DND-41 (cell line): ENCODE data around the gene WNT10A.

Source experiments
- ATAC-seq: fragments of 200-7000 bp; cut with Tn5 transposase; 3 replicates; pipeline ENCODE4 v1.9.1; 2021; ENCODE audit warnings: low read depth; ENCODE audit not compliant: insufficient read depth
- DNase-seq: peaks from one replicate; pipeline ENCODE4 v3.0.0-alpha.2; 2020
- H2AFZ ChIP-seq: 2 replicates; pipeline ENCODE4 v1.6.0; 2012; ENCODE audit warnings: low read depth, low read length
- H3K27ac ChIP-seq: 2 replicates; pipeline ENCODE4 v1.5.1; 2012; ENCODE audit warnings: low read length, inconsistent platforms
- H3K27me3 ChIP-seq: fragments of 200-600 bp; sonication (generic); 2 replicates; pipeline ENCODE4 v1.6.0; 2012; ENCODE audit warnings: low read length, mild to moderate bottlenecking, inconsistent platforms; ENCODE audit not compliant: insufficient read depth, poor library complexity
- H3K36me3 ChIP-seq: 2 replicates; pipeline ENCODE4 v1.5.1; 2012; ENCODE audit warnings: low read length, inconsistent platforms; ENCODE audit not compliant: insufficient read depth
- H3K4me1 ChIP-seq: 2 replicates; pipeline ENCODE4 v1.5.1; 2012; ENCODE audit warnings: mild to moderate bottlenecking, low read length; ENCODE audit not compliant: insufficient read depth
- H3K4me2 ChIP-seq: 2 replicates; pipeline ENCODE4 v1.6.0; 2012; ENCODE audit warnings: mild to moderate bottlenecking, moderate library complexity, low read length, inconsistent platforms; ENCODE audit not compliant: insufficient read depth
- H3K4me3 ChIP-seq, 2 experiments: fragments of 200-600 bp in 1 of 2; shearing (Covaris generic) in 1 of 2; 2 replicates each; pipeline ENCODE4 v1.5.1; 2012 to 2016; ENCODE audit warnings: inconsistent platforms in 2 of 2, low read length in 2 of 2, mild to moderate bottlenecking in 2 of 2, low read depth in 1 of 2, moderate library complexity in 1 of 2
- H3K79me2 ChIP-seq: 2 replicates; pipeline ENCODE4 v1.6.0; 2012; ENCODE audit warnings: low read length, inconsistent platforms; ENCODE audit not compliant: insufficient read depth
- H3K9ac ChIP-seq: 2 replicates; pipeline ENCODE4 v1.6.0; 2012; ENCODE audit warnings: low read depth, mild to moderate bottlenecking, inconsistent platforms, low read length, moderate library complexity
- H3K9me3 ChIP-seq: 2 replicates; pipeline ENCODE4 v1.5.1; 2012; ENCODE audit warnings: low read length, moderate library complexity, mild to moderate bottlenecking, inconsistent platforms; ENCODE audit not compliant: insufficient read depth, severe bottlenecking
- H4K20me1 ChIP-seq: 2 replicates; pipeline ENCODE4 v1.6.0; 2012; ENCODE audit warnings: low read length; ENCODE audit not compliant: insufficient read depth
- CTCF ChIP-seq: IDR thresholded peaks from 2 replicates; pipeline ENCODE4 v1.5.1; 2012; ENCODE audit warnings: borderline replicate concordance, low read length, moderate library complexity, mild to moderate bottlenecking; ENCODE audit not compliant: poor library complexity, severe bottlenecking; ENCODE audit errors: extremely low read depth
- EZH2 ChIP-seq: IDR thresholded peaks from 3 replicates; pipeline ENCODE4 v1.6.1; 2012; ENCODE audit warnings: borderline replicate concordance, low read depth, mild to moderate bottlenecking, moderate library complexity, low read length, inconsistent platforms; ENCODE audit not compliant: severe bottlenecking

Gene WNT10A

GRCh38 chr2:218871345-218872302, 9.0 kb upstream of the WNT10A start:
- Histone ChIP-seq H3K4me1 (no peaks in the 10 kb centered on the region), H4K20me1 (0 out of 2 replicates have a peak, but pooled peaks cover under 1% of the 10 kb centered on the region), H3K9me3 (no peaks in the 10 kb centered on the region), H3K9ac (no peak overlapping the region), H3K27ac (no peak overlapping the region), H3K79me2 (no peaks in the 10 kb centered on the region), H3K27me3 (peaks cover 4% of the 10 kb centered on the region), H2AFZ (no peak overlapping the region), H3K4me3 (no peak overlapping the region), H3K4me2 (no peak overlapping the region), H3K36me3 (no peaks in the 10 kb centered on the region)
- no peak for TF ChIP-seq EZH2
- no peak for TF ChIP-seq CTCF
- ATAC-seq (no peak), DNase-seq (no peak)

GRCh38 chr2:218872645-218873358, 7.8 kb upstream of the WNT10A start:
- no peak for DNase-seq
- no peak overlapping the region for H3K27ac ChIP-seq
- 0 out of 2 replicates have a peak, but pooled peaks cover 3% of the 10 kb centered on the region for H4K20me1 ChIP-seq
- no peaks in the 10 kb centered on the region for H3K9me3 ChIP-seq
- H3K79me2 ChIP-seq = no peaks in the 10 kb centered on the region
- peaks cover 4% of the 10 kb centered on the region for H3K27me3 ChIP-seq
- peaks cover 7% of the 10 kb centered on the region for H3K4me1 ChIP-seq
- no peak overlapping the region for H2AFZ ChIP-seq
- no peaks in the 10 kb centered on the region for H3K36me3 ChIP-seq
- TF ChIP-seq EZH2 (no peak), CTCF (no peak)
- no peak overlapping the region for H3K9ac ChIP-seq
- no peak overlapping the region for H3K4me2 ChIP-seq
- no peak overlapping the region for H3K4me3 ChIP-seq
- no peak for ATAC-seq

DNA sequence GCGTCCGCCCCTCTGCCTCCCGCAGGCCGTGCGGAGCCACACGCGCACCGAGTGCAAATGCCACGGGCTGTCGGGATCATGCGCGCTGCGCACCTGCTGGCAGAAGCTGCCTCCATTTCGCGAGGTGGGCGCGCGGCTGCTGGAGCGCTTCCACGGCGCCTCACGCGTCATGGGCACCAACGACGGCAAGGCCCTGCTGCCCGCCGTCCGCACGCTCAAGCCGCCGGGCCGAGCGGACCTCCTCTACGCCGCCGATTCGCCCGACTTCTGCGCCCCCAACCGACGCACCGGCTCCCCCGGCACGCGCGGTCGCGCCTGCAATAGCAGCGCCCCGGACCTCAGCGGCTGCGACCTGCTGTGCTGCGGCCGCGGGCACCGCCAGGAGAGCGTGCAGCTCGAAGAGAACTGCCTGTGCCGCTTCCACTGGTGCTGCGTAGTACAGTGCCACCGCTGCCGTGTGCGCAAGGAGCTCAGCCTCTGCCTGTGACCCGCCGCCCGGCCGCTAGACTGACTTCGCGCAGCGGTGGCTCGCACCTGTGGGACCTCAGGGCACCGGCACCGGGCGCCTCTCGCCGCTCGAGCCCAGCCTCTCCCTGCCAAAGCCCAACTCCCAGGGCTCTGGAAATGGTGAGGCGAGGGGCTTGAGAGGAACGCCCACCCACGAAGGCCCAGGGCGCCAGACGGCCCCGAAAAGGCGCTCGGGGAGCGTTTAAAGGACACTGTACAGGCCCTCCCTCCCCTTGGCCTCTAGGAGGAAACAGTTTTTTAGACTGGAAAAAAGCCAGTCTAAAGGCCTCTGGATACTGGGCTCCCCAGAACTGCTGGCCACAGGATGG, 7.1 kb upstream of the WNT10A start:
- no peak for DNase-seq
- no peaks in the 10 kb centered on the region for H3K27me3 ChIP-seq

More for the DNA sequence above, 7.1 kb upstream of the WNT10A start:
- no peak overlapping the region for H3K4me2 ChIP-seq
- no peak overlapping the region for H3K9ac ChIP-seq
- no peak overlapping the region for H3K4me3 ChIP-seq
- peaks cover 7% of the 10 kb centered on the region for H3K4me1 ChIP-seq
- no peak overlapping the region for H2AFZ ChIP-seq
- no peak for ATAC-seq
- 0 out of 2 replicates have a peak, but pooled peaks cover 3% of the 10 kb centered on the region for H4K20me1 ChIP-seq
- H3K9me3 ChIP-seq = no peaks in the 10 kb centered on the region
- no peak overlapping the region for H3K27ac ChIP-seq
- H3K36me3 ChIP-seq = no peaks in the 10 kb centered on the region
- H3K79me2 ChIP-seq = no peaks in the 10 kb centered on the region
- TF ChIP-seq CTCF (no peak), EZH2 (no peak)
